CD4-positive, alpha-beta T cell treated with Interleukin-4 for 4 hours (primary cell): ENCODE data around the gene ATAD3C.
"Not testable (repeated sequence)": the region's sequence is repeated elsewhere in the genome, so short reads cannot be mapped to it uniquely, and the experiment has no call there.

Experiments used
- DNase-seq: peaks from one replicate; pipeline ENCODE4 v3.0.0-alpha.2; 2020

ATAD3C gene

GRCh38 chr1:1511533-1512285 lies 62.2 kb downstream of the ATAD3C start, which contains the start of gene ATAD3A:
TSS of gene ATAD3A (plus strand) at chr1:1512162. CDS start at chr1:1512269, 107 bp downstream.
- peak; percentile 97 for DNase-seq

DNA sequence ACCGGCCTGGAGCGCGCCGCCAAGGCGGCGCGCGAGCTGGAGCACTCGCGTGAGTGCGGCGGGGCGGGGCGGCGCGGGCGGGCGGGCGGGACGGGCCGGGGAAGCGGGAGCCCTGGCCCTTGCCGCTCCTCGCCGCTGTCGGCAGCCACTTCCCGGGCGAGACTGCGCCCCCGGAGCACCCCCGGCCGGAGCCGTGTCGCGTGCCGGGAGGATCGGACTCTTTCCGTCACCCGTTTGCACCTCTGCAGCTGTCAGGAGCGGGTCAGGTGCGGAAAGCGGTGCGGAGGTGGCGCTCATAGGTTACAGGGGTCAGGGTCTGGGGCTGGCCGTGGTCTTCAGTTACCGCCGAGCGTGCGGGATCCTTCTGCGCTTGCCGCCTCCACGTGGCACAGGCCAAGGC lies 62.9 kb downstream of the ATAD3C start:
- DNase-seq, result not testable (repeated sequence)

DNA sequence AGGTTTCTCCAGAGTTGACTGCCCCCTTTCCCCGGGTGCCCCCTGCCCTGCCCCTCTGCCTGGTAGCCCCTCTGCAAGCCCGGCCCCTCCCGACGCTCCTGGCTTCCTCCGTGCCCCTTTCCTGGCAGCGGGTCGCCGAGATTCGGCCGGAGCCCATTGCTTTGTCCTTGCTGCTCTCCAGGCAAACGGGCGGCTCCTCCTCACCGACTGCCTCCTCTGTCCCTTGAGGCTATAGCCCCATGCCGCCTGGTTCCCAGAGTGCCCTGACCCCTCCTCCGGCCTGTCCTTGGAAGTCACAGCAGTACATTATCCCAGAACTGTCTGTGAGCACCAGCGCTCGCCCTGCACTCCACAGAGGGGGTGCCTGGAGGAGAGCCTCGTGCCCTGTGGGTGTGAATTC lies 64.2 kb downstream of the ATAD3C start:
- DNase-seq, result not testable (repeated sequence)

- DNase-seq, result not testable (repeated sequence)
These were observed 64.9 kb downstream of the ATAD3C start for GRCh38 chr1:1514376-1514775.

DNA sequence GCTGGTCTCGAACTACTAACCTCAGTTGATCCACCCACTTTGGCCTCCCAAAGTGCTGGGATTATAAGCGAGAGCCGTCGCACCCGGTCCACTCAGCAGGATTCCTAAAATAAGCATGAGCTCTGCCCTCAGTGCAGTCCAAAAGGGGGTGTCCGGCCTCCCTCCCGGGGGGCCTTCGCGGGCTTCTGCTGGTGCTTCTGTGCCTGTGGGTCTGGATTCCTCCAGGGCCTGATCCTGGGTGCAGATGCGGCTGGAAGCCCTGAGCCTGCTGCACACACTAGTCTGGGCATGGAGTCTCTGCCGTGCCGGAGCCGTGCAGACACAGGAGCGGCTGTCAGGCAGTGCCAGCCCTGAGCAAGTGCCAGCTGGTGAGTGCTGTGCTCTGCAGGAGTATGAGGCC lies 67.4 kb downstream of the ATAD3C start:
- not testable (repeated sequence) for DNase-seq

DNA sequence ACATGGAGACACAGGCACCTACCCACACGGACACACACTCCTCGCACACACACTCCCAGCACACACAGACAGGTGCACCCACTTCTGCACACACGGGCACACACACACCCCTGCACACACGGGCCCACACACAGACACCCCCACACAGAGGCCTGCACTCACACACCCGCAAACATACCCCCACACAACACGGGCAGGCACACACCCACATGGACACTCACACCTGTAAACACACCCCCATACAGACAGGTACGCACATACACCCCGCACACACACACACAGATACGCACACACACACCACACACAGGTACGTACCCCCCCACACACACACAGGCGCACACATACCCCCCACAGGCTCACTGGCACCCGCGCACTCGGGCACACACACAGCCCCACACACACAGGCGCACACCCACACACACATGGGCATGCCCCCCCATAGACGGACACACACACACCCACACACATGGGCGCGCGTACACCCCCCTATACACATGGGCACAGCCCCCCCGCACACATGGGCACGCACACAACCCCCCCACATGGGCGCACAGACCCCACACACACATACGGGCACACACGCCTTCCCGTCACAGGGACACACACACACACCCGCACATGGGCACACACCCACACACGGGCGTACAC lies 68.6 kb downstream of the ATAD3C start:
- no peak for DNase-seq

DNA sequence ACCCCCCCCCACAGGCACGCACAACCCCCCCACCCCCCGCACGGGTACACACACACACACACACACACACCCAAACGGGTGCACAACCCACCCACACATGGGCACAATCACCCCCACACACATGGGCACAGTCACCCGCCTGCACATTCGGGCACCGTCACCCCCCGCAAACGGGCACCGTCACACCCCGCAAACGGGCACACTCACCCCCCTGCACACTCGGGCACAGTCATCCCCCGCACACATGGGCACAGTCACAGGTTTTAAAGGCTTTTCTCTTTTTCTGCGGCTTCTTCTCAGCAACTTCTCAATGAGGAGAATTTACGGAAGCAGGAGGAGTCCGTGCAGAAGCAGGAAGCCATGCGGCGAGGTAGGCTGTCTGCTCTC lies 69.1 kb downstream of the ATAD3C start:
- DNase-seq, result not testable (repeated sequence)
